ENCODE measurements around the gene CLCN4.

- TF ChIP-seq CTCF (IDR thresholded peaks at IDR 0.05) (no peak), ZFX (IDR thresholded peaks at IDR 0.05; ENCODE audit: borderline replicate concordance) (no peak)
These were observed 28.4 kb upstream of the CLCN4 start for GRCh38 chrX:10128386-10128785.

Data from 22Rv1 (cell line).